ENCODE measurements around the gene MTARC1.

MTARC1 gene

DNA sequence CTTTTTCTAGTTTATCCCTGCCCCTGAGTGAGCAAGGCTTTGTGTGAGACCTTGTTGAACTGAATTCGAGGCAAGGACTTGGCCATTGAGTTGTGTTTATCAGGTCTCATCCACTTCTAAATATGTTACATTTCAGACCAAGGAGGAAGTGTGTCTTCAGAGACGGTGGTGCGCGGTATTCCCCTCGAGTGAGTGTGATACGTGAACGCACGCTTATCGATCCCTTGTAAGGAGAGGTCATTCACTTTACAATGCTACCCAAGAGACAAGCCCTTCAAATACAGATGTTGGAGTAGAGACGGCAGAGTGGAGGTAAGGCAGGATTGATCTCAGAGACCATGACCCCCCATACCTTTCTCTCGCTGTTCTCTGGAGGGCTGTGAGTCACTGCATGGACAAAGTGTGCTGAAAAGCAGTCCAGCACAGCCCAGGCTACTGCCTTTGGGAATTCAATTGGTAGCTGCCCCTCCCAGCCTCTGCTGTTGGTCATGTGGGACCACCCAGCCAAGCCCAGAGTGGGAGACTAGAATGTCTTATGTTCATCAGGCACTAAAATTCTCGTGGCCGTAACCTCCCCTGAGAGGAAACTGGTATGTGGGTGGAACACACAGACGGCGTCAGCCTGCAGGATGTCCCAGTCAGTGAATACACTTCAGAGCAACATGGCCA, 16.3 kb upstream of the MTARC1 start:
- DNase-seq (ENCODE audit: low read depth, low spot score) = no peak

DNA sequence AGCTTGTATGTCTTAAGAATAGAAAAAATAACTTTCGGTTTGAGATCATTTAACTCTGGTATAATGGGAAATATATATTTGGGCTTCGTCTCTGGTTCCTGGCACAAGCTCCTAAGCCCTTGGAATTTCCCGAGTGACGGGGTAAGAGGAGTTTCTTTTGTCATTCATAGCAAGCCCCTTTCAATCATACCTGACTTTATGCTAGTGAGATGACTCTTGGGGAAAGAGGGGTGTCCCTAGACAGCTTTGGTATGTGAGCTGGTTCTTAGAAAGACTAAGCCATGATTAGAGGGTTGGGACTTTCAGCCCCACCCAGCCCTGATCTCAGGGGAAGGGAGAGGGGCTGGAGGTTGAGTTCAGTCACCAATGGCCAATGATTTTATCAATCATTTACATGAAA, 13.9 kb upstream of the MTARC1 start:
- DNase-seq (ENCODE audit: low read depth, low spot score) = no peak

DNA sequence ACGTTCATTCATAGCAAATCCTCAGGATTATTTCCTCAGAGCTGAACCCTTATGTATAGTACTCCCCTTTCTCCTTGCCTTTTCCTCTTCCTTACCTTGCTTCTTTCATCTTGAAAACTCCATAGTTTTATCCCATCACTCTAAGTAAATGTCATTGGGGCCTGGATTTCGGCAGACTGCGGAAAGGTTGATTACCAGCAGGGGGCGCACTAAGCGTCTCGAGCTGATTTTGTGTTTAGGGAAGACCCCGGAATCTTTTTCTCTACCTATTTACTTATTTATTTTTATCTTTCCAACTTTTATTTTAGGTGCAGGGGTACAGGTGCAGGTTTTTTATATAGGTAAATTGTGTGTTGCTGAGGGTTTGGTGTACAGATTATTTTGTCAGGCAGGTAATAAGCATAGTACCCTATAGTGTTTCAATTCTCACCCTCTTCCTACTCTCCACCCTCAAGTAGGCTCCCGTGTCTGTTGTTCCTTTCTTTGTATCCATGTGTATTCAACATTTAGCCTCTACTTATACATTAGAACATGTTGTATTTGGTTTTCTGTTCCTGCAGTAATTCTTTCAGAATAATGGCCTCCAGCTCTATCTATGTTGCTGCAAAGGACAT, 11.4 kb upstream of the MTARC1 start:
- DNase-seq (ENCODE audit: low read depth, low spot score) = no peak

DNA sequence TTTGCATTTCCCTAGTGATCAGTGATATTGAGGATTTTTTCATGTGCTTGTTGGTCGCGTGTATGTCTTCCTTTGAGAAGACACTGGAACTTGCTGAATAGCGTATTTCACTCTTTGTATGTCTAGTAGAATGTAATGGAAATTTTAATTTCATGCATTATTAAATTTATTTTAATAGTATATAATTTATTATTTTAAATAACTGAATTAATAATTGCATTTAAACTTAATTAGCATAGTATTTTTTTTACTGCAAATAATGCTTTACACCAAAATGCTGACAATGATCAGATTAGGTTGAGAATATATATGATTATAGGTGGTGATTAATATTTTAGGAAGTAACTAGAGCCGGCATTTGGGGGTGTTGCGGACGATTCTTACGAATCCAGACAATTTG, 10.5 kb upstream of the MTARC1 start:
- DNase-seq (ENCODE audit: low read depth, low spot score) = no peak

DNA sequence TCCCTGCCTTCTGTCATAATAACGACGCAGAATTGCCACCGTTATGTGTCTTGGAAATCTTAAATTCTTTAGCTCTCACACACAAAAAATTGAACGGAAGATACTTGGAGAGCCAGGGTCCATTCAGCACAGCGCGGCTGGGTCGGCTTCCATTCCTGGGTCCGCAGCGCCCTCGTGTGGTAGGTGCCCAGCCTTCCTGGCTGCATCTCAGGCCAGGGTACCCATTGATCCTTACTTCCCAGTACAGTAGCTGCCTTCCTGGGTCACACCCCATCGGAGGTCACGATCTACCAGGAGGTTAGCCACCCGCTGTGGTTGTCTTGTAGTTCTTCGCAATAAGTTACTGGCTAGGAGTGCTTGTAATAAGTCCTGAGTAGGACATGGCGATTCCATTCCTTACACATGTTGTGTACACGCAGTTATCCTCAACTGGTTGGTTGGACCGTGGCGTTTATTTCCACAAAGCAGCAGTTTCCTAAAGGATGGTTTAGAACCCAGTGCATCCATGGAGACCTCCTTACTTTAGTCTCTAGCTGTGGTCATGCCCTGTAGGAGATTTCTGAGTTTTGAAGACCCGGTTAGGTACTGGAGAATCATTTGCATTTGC, 9.9 kb upstream of the MTARC1 start:
- peak; percentile 40 for DNase-seq (ENCODE audit: low read depth, low spot score)

DNA sequence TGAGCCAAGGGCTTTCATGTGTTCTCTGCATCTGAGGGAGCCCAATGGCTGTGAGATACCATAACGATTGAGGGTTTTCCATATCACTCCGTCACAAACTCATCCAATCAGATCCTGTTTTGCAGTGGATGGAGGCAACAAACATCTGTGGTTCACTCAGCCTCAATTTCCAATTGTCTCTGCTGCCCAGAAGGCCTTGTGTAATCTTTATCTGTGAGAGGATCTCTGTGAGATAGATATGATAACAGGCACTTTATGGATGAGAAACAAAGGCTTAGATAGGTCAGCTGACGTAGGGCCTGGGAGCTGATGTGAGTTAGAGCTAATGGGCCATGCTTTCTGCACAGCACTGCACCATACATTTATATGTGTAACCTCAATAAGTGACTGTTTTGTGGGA, 3.3 kb upstream of the MTARC1 start:
- DNase-seq (ENCODE audit: low read depth, low spot score) = no peak

DNA sequence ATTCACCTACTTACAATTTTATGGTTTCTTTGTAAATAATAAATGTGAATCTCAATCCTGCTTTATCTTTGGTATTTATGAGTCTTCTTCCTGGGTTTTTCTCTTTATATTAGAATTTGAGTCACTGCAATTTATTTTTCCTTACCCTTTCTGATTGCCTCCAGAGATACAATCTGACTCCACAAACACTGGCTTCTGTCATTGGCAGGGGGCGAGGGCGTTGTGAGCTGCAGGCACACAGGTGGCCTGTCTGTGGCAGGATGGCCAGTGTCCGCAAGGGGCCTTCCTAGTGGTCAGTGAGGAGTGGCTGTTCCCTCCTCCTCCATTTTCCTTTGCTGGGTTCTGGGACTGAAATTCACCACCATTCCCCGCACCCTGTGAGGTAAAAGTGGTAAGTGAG, 2.0 kb upstream of the MTARC1 start:
- DNase-seq (ENCODE audit: low read depth, low spot score) = no peak

DNA sequence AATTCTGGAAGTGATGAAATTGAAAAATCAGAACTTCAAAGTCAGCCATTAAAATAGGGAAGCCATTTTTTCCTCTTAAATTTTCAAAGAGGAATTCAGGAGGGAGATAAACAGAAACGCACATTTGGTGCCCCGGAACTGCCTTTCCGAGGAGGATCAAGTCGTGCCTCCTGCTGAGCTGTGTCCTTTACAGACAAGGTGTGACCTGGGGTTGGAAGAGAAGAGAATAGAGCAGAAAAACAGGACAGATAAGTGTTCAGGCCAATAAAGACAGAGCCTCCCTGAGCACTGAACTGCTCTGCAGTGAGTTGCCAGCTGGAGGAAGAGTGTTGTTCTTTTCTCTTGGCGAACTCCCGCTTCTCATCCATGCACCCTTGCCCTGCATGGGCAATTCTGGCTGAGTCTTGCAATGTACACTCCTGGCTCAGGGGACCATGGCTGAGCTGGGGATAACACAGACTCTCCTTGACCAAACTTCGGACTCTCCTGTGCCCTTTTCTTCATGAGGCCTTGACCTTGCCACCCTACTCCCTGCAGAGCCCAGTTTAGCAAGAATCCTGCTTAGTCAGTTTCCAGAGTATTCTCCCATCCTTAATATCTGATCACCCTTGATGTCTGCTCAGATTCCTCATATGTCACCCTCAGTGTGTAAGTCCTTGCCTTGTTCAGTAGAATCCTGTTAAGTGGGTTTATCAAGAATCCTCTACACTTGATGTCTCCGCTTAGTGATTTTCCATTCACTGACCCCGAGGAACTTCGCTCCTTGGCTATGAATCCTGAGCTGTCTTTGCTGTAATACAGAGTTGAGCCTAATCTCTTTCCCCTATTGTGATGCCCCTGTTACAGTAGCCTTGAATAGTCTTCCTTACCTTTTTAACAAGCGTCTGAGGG, 1.3 kb upstream of the MTARC1 start:
- no peak for DNase-seq (ENCODE audit: low read depth, low spot score)

DNA sequence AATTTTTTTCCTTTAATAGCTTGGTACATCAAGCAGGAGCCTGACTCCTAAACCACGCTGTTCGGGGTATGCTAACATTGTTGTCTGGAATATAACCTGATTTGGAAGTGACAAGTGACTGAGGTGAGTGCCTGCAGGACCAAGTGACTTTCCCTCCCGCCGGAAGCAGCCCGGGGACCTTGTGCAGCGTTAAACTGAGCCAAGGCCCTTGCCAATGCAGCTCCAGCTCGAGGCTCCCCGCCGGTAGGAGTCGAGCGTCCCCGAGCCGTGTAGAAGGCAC, 716 bp upstream of the MTARC1 start:
- DNase-seq (ENCODE audit: low read depth, low spot score) = no peak

DNA sequence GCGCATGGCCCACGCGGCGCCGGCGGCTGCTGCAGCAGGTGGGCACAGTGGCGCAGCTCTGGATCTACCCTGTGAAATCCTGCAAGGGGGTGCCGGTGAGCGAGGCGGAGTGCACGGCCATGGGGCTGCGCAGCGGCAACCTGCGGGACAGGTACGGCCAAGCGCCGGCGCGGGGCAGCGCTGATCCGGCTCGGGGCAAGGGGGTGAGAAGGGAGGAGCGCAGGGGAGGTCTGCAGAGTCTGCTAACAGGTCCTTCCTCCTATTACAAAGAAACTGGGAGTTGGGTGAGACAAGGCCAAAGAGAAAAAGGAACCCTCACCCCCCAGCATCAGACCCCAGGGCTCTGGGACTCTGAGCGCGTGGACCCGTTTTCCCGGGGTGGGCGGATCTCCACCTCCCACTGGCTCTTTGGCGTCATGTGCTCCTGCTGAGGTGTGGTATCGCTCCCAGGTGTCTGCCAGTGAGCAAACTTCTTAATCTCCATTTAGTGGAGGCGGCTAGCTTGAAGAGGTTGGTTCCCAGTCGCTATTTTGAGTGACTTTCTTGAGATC, 431 bp downstream of the MTARC1 start:
- no peak for DNase-seq (ENCODE audit: low read depth, low spot score)

DNA sequence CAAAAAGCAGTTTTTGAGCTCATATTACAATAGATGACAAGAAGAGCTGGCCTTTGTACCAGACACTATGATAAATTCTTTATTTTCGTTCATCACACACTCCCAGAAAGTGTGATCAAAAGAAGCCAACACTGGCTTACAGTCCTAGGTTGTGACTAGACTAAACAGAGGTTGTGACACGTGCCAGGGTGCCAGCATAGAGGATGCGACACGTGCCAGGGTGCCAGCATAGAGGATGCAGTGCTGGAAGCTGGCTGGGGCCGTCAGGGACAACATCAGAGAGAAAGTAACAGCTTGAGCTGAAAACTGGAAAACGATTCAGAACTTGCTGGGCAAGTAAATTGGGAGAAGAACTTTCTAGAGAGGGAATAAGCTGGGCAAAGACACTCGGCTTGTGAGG, 2.2 kb downstream of the MTARC1 start:
- DNase-seq (ENCODE audit: low read depth, low spot score) = no peak

DNA sequence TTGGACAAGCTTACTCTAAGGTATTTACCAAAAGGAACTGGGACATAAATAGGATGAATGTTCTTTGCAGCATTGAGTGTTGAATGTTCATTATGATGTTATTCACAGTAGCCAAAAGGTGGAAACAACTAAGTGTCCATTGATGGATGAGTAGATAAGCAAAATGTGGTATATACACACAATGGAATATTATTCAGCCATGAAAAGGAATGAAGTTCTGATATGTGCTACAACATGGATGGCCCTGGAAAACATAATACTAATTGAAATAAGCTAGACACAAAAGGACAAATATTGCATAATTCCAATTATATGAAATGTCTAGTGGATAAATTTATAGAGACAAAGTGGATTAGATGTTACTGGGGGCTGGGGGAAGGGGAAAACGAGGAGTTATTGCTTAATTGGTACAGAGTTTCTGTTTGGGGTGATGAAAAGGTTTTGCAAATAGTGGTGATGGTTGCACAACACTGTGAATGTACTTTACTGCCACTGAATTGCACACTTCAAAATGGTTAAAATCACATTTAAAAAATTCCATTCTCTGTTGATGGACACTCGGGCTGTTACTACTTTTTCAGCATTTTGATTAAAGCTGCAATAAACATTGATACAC, 2.9 kb downstream of the MTARC1 start:
- no peak for DNase-seq (ENCODE audit: low read depth, low spot score)

DNA sequence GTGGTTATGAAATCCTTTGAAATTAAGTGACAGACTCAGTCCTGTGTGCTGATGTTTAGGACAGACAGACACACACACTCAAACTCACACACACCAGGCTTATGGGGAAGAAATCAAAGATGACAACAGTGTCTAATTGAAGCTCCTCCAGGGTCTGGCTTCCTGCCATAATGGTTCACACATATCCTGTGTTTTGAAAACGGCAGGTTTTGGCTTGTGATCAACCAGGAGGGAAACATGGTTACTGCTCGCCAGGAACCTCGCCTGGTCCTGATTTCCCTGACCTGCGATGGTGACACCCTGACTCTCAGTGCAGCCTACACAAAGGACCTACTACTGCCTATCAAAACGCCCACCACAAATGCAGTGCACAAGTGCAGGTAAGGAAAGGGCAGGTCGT, 4.6 kb downstream of the MTARC1 start:
- DNase-seq (ENCODE audit: low read depth, low spot score) = no peak

DNA sequence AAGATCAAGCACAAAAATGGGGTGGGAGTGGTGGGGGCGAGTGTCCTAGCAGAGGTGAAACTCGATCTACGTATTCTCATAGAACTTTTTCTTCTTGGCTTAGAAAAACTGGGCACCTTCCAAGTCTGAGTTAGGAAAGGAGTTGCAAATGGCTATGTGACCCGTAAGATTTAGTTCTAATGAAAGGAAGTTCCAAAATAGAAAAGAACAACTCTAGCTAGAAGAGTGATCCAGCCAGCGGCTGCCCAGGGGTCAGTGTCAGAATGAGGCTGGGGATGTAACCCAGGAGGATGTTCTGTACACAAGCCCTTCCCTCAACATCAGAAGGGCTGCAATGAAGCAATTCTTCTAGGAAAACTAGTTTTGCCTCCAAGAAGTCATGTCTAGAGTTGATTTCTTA, 5.2 kb downstream of the MTARC1 start:
- DNase-seq (ENCODE audit: low read depth, low spot score) = no peak

DNA sequence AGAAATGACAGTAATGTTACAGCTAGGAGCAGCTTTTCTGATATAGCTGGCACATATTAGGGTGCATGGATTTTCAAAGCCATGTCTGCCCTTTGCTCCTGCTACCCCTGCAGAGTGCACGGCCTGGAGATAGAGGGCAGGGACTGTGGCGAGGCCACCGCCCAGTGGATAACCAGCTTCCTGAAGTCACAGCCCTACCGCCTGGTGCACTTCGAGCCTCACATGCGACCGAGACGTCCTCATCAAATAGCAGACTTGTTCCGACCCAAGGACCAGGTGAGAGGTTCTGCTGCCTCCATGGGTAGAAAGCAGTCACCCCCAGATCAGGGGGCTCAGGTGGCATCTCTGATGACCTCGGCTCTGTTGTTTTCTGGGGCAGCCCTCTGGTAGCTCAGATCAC, 9.8 kb downstream of the MTARC1 start:
- no peak for DNase-seq (ENCODE audit: low read depth, low spot score)

DNA sequence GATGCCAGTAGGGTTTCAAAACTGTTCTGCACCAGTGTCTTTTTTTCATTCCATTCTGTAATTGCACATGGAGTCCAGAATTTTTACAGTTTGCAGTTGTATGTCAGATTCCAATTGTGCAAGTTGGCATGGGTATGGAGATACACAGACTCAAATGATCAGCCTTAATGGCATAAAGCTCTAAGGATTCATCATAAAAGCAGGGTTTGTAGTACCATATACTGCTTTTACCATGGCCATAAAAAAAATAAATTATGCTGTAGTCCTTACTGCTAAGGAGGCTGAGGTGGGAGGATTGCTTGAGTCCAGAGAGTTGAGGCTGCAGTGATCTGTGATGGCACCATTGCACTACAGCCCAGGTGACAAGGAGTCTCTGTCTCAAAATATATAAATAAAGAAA, 10.3 kb downstream of the MTARC1 start:
- no peak for DNase-seq (ENCODE audit: low read depth, low spot score)

DNA sequence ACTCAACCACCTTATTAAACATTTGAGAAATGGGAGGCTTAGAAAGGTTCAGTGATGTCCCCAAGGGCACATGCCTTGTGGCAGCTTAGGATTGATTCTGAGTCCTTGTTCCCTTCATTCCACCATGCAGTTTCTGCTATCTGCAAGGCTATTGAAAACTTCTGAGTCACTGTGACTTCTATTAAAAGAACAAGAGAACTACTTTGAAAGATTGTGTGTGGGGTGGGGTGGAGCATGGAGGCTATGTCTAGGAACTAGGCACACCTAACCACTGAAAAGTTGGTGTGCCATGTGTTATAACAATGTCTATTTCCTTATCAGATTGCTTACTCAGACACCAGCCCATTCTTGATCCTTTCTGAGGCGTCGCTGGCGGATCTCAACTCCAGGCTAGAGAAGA, 10.8 kb downstream of the MTARC1 start:
- no peak for DNase-seq (ENCODE audit: low read depth, low spot score)

DNA sequence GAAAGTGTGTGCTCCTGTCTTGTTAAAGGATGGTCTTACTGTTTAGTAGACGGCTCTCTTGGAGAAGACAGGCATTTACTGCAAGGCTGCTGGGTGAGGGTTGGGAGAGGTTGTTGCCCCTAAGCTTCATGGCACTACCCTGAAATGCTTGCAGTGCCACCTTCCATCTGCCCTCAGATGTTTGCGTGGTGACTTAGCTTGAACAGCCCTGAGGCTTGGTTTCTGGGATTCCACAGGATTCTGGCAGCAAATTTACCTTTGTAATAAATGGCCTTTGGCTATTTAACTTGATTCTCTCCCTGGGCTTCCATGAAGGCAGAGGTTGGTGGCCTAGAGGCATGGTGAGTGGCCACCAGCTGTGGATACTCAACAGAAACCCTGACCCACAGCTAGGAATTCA, 11.6 kb downstream of the MTARC1 start:
- DNase-seq (ENCODE audit: low read depth, low spot score) = no peak

DNA sequence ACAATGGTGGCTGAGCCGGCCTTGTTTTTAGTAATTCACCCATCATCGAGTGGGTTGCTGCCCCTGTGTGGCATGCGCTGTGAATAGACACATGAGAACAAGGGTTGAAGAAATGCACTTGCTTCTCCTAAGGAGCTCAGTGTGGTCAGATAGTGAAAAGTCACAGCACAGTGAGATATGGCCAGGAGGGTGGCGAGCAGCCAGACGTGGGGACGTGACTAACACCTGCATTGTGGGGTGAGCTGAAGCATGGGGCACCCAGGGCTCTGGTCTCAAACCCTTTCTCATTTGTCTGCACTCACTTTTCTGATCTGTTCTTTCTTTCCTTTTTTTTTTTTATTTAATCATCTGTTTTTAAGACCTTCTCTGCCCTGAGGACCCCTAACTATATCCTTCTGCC, 13.5 kb downstream of the MTARC1 start:
- no peak for DNase-seq (ENCODE audit: low read depth, low spot score)

DNA sequence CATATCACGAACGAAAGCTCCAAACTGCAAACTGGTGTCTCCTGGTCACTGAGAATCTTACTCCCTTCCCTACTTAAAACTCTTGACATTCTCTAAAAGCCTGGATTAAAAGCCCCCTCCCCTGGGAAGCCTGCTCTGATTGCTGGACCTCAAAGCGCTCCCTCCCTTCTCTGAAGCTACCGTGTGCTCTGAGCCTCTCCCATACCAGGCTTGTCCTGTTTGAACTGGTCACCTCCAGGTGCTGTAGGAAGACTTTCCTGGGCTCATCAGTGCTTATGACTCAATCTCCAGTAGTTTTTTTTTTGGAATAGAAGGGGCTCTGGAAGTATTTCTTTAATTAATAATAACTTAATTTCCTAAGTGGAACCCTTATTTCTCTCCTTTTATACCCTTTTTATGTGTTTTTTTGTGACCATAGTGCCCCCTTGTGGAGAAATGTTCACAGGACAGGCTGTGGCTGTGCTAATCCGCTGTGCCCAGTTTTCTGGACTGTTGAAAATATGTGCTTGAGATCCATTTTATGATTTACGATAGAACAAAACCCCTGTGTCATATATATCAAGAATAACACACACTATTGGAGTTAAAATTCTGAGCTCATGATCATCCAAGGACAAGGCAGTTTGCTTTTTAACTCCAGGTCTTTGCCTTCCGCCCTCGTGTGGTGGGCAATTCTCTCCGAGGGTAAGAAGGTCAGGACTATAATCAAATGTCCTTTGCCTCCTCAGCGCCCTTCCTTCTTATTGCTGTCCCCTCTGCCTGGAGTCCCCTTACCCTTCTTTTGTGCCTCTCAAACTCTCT, 16.9 kb downstream of the MTARC1 start:
- no peak for DNase-seq (ENCODE audit: low read depth, low spot score)

DNA sequence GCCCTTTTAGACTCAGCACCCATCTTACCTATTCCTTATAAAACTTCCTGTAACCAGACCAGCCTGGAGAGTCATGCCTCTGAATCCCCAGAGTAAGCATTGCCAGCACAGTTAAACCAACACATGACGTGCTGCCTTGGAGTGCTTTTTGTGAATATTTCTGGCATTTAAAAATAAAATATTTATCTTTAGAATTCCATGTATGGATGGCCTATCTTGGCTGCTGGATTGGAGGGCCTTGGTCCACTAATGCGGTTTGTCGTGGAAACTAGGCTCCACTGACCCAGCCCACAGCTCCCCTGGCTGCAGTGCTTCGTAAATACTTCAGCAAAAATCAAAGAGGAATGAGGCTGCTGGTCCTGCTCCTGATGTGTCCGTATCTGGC, 17.5 kb downstream of the MTARC1 start:
- DNase-seq (ENCODE audit: low read depth, low spot score) = no peak
